Endodermal cell (in vitro differentiated cells): ENCODE measurements around the gene KCNE2. TPM values are rescaled to one million over a fixed set of nuclear protein-coding genes. Genes with fewer than 3 reads are reported as not detected.
A peak's percentile ranks its signal among the peaks of the same experiment; 100 is the strongest.

Experiments used
- DNase-seq: peaks from one replicate; pipeline ENCODE4 v3.0.0-alpha.2; 2017
- H3K27ac ChIP-seq: 2 replicates; pipeline ENCODE4 v1.5.1; 2013; ENCODE audit warnings: mild to moderate bottlenecking, low read depth, low read length, moderate library complexity
- H3K27me3 ChIP-seq: 2 replicates; pipeline ENCODE4 v1.6.1; 2013; ENCODE audit warnings: mild to moderate bottlenecking, low read length, moderate library complexity; ENCODE audit not compliant: insufficient read depth, control insufficient read depth, poor library complexity, severe bottlenecking
- H3K36me3 ChIP-seq: 2 replicates; pipeline ENCODE4 v1.7.0; 2013; ENCODE audit warnings: mild to moderate bottlenecking, low read length, moderate library complexity; ENCODE audit not compliant: control insufficient read depth, insufficient read depth
- H3K4me1 ChIP-seq: one replicate; pipeline ENCODE4 v1.7.0; 2013; ENCODE audit warnings: low read length; ENCODE audit not compliant: control insufficient read depth, insufficient read depth
- H3K4me3 ChIP-seq: 2 replicates; pipeline ENCODE4 v1.5.1; 2013; ENCODE audit warnings: mild to moderate bottlenecking, low read length, moderate library complexity
- H3K9ac ChIP-seq: 2 replicates; pipeline ENCODE4 v1.6.1; 2013; ENCODE audit warnings: mild to moderate bottlenecking, low read length, moderate library complexity; ENCODE audit not compliant: poor library complexity, severe bottlenecking; ENCODE audit errors: extremely low read depth
- H3K9me3 ChIP-seq: 2 replicates; pipeline ENCODE4 v1.6.1; 2013; ENCODE audit warnings: mild to moderate bottlenecking, low read length, moderate library complexity; ENCODE audit not compliant: control insufficient read depth
- H3K27ac Mint-ChIP-seq: 2 replicates; pipeline ENCODE4 v1.8.0; 2020; ENCODE audit warnings: mixed read lengths
- H3K27me3 Mint-ChIP-seq: 2 replicates; pipeline ENCODE4 v1.8.0; 2021; ENCODE audit warnings: mild to moderate bottlenecking, mixed read lengths; ENCODE audit not compliant: insufficient read depth
- H3K36me3 Mint-ChIP-seq: 2 replicates; pipeline ENCODE4 v1.8.0; 2020; ENCODE audit warnings: low read depth, mixed read lengths
- H3K4me1 Mint-ChIP-seq: 2 replicates; pipeline ENCODE4 v1.8.0; 2020; ENCODE audit warnings: mixed read lengths
- H3K4me3 Mint-ChIP-seq: 2 replicates; pipeline ENCODE4 v1.8.0; 2020; ENCODE audit warnings: mild to moderate bottlenecking, moderate library complexity, mixed read lengths
- H3K9me3 Mint-ChIP-seq: 2 replicates; pipeline ENCODE4 v1.8.0; 2020; ENCODE audit warnings: mild to moderate bottlenecking, mixed read lengths
- CTCF ChIP-seq: fragments of 200-600 bp; sonication (generic); conservative IDR thresholded peaks from 2 replicates; pipeline ENCODE4 v1.5.0; 2021; ENCODE audit warnings: antibody characterized with exemption, mild to moderate bottlenecking
- WGBS, 2 experiments: methylation state at CpG; one replicate each; pipeline versions ENCODE4 v1.1.5 to v1.1.7; 2013; ENCODE audit warnings: missing lambda C conversion rate in 2 of 2, mixed read lengths in 1 of 2; ENCODE audit not compliant: insufficient coverage in 1 of 2, insufficient read length in 1 of 2; 5-methylcytosine and 5-hydroxymethylcytosine counted together
- total RNA-seq, 2 donors: library from RNA; stranded (reverse); fragmentation: NEBNext Ultra II Directional in 1 of 2; extraction: Animal tissue kit (Norgen Biotek cat#: 25700) in 1 of 2; gene quantifications; 2 replicates in 1 of 2; 3 replicates in 1 of 2; pipeline ENCODE4 v1.2.1, GENCODE V29; 2021

Gene KCNE2
- total RNA-seq, 2 donors from 2014 or later, result 0.59 to 3.8 TPM

- Histone ChIP-seq H3K4me1 (no peaks in the 10 kb centered on the region), H3K4me3 (no peak overlapping the region), H3K27ac (no peak overlapping the region), H3K9ac (no peak overlapping the region), H3K36me3 (no peaks in the 10 kb centered on the region), H3K9me3 (no peaks in the 10 kb centered on the region), H3K27me3 (no peaks in the 10 kb centered on the region)
- no peak overlapping the region for H3K27ac Mint-ChIP-seq
- no peaks in the 10 kb centered on the region for H3K36me3 Mint-ChIP-seq
- no peak for TF ChIP-seq CTCF
- DNase-seq, result peak; percentile 26
- 98 to 100% methylated on average over 4 to 11 of the region's 12 CpGs for WGBS, 2 experiments
- peaks cover 11% of the 10 kb centered on the region for H3K9me3 Mint-ChIP-seq
- peaks cover 2% of the 10 kb centered on the region for H3K4me1 Mint-ChIP-seq
- no peak overlapping the region for H3K4me3 Mint-ChIP-seq
- peaks cover 16% of the 10 kb centered on the region for H3K27me3 Mint-ChIP-seq
These were observed 3.1 kb upstream of the KCNE2 start for GRCh38 chr21:34360488-34361241.

- H3K4me3 Mint-ChIP-seq, result no peak overlapping the region
- peaks cover 10% of the 10 kb centered on the region for H3K27me3 Mint-ChIP-seq
- Histone ChIP-seq H3K27me3 (no peaks in the 10 kb centered on the region), H3K4me3 (no peak overlapping the region), H3K4me1 (no peaks in the 10 kb centered on the region), H3K36me3 (no peaks in the 10 kb centered on the region), H3K27ac (no peak overlapping the region), H3K9me3 (no peaks in the 10 kb centered on the region), H3K9ac (no peak overlapping the region)
- H3K4me1 Mint-ChIP-seq, result peaks cover 9% of the 10 kb centered on the region
- peaks cover 11% of the 10 kb centered on the region for H3K9me3 Mint-ChIP-seq
- no peaks in the 10 kb centered on the region for H3K36me3 Mint-ChIP-seq
- no peak overlapping the region for H3K27ac Mint-ChIP-seq
- DNase-seq, result no peak
- 40 to 57% methylated on average over 3 of the region's 3 CpGs for WGBS, 2 experiments
- peak; percentile 13 for TF ChIP-seq CTCF
These were observed 1.7 kb upstream of the KCNE2 start for GRCh38 chr21:34362136-34362444.

GRCh38 chr21:34362670-34363069 lies 1.1 kb upstream of the KCNE2 start:
- Histone ChIP-seq H3K9me3 (no peaks in the 10 kb centered on the region), H3K36me3 (no peaks in the 10 kb centered on the region), H3K4me1 (no peaks in the 10 kb centered on the region), H3K9ac (no peak overlapping the region), H3K27ac (no peak overlapping the region), H3K4me3 (no peak overlapping the region), H3K27me3 (no peaks in the 10 kb centered on the region)
- H3K4me3 Mint-ChIP-seq, result no peak overlapping the region
- no peak for TF ChIP-seq CTCF
- H3K4me1 Mint-ChIP-seq, result peaks cover 11% of the 10 kb centered on the region
- DNase-seq, result no peak
- H3K27ac Mint-ChIP-seq, result no peak overlapping the region
- 90 to 96% methylated on average over 3 of the region's 3 CpGs for WGBS, 2 experiments
- peaks cover 10% of the 10 kb centered on the region for H3K27me3 Mint-ChIP-seq
- H3K36me3 Mint-ChIP-seq, result no peaks in the 10 kb centered on the region
- H3K9me3 Mint-ChIP-seq, result peaks cover 11% of the 10 kb centered on the region
